ENCODE measurements around the gene ZBTB12. TPM values are rescaled to one million over a fixed set of nuclear protein-coding genes. Genes with fewer than 3 reads are reported as not detected.
A peak's percentile ranks its signal among the peaks of the same experiment; 100 is the strongest.

Gene ZBTB12
- total RNA-seq, 3 donors from 2014 or later: 2.3 to 6.2 (median 3.4) TPM

DNA sequence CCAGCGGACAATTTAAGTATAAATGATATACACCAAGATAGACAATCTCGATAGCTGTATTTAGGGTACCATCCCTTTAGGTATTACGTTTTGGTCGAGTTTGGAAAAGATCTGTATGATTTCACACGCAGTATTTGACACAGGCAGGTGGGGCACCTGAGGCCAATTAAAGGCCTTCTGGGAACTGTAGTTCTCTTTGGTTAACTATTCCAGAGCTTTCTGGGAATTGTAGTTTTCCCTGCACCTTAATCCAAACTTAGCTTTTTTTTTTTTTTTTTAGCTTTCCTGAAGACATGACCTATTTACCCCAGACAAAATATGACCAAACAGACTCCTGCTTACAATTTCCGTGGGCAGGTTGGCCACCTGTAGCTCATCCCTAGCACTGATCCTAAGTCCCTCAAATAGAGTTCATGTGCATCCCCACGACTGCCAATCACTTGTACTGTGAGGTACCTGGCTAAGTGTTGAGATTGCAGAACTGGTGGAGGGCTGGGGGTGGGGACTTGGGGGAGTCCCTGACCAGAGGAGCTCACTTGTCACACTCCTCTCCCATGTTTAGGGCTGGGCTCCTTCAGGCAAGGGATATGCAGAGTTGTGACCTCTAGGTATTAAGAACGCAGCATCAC, 3.4 kb downstream of the ZBTB12 start:
- Histone ChIP-seq H3K4me1 (ENCODE audit: low read depth) (peaks cover 29% of the 10 kb centered on the region), H3K36me3 (ENCODE audit: low read depth) (peaks cover 3% of the 10 kb centered on the region), H3K9me3 (no peaks in the 10 kb centered on the region), H3K4me3 (peak overlapping the region; percentile 84)
- DNase-seq: peak in 1 of 3 donors; percentile 67
- peak; percentile 49 for ATAC-seq
- TF ChIP-seq, protein P1, sequence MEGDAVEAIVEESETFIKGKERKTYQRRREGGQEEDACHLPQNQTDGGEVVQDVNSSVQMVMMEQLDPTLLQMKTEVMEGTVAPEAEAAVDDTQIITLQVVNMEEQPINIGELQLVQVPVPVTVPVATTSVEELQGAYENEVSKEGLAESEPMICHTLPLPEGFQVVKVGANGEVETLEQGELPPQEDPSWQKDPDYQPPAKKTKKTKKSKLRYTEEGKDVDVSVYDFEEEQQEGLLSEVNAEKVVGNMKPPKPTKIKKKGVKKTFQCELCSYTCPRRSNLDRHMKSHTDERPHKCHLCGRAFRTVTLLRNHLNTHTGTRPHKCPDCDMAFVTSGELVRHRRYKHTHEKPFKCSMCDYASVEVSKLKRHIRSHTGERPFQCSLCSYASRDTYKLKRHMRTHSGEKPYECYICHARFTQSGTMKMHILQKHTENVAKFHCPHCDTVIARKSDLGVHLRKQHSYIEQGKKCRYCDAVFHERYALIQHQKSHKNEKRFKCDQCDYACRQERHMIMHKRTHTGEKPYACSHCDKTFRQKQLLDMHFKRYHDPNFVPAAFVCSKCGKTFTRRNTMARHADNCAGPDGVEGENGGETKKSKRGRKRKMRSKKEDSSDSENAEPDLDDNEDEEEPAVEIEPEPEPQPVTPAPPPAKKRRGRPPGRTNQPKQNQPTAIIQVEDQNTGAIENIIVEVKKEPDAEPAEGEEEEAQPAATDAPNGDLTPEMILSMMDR (IDR thresholded peaks at IDR 0.05): no peak
- intact Hi-C loops (cut with DNase I, micrococcal nuclease): no loop called here

DNA sequence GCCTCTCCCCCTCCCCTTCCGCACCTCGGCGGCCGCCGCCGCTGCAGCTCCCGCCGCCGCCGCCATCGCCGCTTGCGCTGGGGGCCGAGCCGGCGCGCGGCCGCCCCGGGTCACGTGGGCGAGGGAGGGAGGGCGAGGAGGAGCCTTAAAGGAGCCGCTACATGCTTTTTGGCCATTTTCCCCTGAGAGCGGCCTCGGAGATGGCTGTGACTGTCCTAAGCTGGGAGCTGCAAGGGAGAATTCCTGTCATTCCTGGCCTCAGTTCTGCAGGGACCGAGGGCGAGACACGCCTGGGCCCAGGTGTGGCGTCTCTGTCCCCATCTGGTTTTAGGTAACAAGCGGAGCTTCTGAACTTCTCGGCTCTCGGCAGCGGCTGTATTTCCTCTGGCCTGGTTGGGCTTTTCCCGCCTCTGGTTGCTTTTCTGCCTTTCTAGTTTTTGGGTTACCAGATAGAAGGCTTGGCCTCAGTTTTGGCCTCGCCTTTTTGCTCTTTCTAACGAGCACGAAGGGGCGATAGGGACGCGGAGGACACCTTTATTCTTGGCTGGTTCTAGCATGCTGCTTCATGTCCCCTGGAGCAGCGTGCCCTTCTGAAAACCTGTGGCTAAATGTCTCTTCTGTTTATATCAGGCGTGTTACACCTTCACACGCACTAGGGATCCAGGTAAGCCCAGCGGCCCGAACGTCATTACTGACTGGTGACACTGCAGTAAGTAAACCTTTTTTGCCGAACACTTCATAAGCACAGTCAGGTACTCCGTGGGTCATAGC, 4.1 kb downstream of the ZBTB12 start, which contains the start of gene EHMT2:
EHMT2 (minus strand) TSS at position 87 of the 771 bp plus-strand sequence; CDS start at position 66, 21 bp downstream.
- TF ChIP-seq, protein P1 (IDR thresholded peaks at IDR 0.05): no peak

DNA sequence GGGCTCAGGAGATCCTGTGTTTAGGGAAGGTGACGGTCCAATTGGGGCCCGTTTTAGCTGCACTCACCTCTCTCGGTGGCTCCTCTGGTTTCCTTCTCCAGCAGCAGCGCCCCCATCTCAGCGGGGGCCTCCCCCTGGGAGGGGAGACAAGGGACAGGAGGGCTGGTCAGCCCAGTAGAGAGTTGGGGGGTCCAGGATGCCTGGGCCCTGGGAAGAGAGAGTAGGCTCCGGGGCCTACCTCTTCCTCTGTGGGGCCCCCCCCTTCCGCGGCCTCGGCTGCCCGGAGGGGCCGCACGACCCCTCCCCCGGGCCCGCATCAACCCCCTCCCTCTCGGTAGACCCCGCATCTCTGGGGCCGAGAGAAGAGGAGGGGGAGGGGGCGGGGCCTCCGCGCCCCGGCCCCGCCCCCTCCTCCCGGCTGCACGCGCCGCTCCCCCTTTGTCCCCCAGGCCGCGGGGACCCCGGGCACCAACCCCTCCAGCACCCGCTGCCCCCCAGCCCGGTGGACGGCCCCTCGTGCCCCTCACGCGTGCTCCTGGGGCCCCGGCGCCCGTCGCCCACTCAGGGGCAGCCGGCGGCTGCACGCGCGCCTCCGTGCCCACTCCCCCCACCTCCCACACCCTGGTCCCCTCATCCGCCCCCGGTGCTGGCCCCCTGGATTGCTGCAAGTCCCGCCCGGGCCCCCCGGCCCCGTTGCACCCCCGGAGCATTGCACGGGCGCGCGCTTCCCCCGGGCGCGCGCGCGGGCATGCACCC, 4.9 kb downstream of the ZBTB12 start:
- peak in 1 of 3 donors; percentile 51 for DNase-seq
- Histone ChIP-seq H3K36me3 (ENCODE audit: low read depth) (peaks cover 3% of the 10 kb centered on the region), H3K9me3 (no peaks in the 10 kb centered on the region), H3K4me3 (peak overlapping the region; percentile 84), H3K4me1 (ENCODE audit: low read depth) (peaks cover 21% of the 10 kb centered on the region)
- intact Hi-C loops (cut with DNase I, micrococcal nuclease): no loop called here
- TF ChIP-seq, protein P1 (IDR thresholded peaks at IDR 0.05): no peak
- ATAC-seq: no peak

More for the DNA sequence above, 4.1 kb downstream of the ZBTB12 start, which contains the start of gene EHMT2:
- peak within 1 kb of the TSS; percentile 84 for H3K4me3 ChIP-seq
- intact Hi-C loops (cut with DNase I, micrococcal nuclease): no loop called here
- peaks cover 27% of the 10 kb centered on the region for H3K4me1 ChIP-seq (ENCODE audit: low read depth)
- peaks cover 3% of the 10 kb centered on the region for H3K36me3 ChIP-seq (ENCODE audit: low read depth)
- DNase-seq (peak; percentile 85 to 92 (median 91)), ATAC-seq (peak; percentile 79)
- H3K9me3 ChIP-seq: no peaks in the 10 kb centered on the region

DNA sequence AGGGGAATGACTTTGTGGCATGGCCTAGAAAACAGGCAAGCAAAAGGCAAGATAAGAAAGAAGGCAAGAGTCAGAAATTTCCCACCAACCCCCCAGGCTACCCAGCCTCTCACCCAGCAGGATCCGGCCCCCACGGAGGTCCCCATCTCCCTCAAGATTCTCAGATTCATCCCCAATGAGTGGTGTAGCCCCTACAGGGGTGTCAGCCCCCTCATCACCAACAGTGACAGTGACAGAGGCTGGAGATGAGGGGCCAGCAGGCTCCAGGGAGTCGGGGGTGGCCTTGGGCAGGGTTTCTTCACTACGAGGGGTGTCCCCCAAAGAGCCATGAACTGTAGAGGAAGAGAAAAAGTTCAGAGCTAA, 5.4 kb downstream of the ZBTB12 start:
- TF ChIP-seq, protein P1 (IDR thresholded peaks at IDR 0.05): no peak
- Histone ChIP-seq H3K4me3 (no peak overlapping the region), H3K9me3 (no peaks in the 10 kb centered on the region), H3K36me3 (ENCODE audit: low read depth) (peaks cover 3% of the 10 kb centered on the region), H3K4me1 (ENCODE audit: low read depth) (peaks cover 21% of the 10 kb centered on the region)
- intact Hi-C loops (cut with DNase I, micrococcal nuclease): no loop called here
- DNase-seq (no peak), ATAC-seq (no peak)

DNA sequence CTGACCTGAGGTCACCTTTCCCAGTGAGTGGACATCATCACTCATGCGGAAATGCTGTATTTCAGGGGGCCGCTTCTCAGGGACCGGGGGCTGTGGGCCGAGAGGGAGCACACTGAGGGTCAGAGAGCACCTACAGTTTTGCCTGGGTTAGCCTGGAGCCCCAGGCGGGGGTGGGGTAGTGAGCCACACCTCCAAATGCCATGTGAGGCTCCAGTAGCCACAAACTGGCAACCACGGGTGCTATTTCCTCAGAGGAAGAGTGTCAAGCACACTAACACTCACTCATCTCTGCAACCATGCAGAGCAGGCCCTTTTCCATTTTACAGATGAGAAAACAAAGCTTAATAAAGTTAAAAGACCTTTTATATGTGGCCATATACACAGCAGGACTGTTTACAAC, 9.1 kb downstream of the ZBTB12 start:
- TF ChIP-seq, protein P1 (IDR thresholded peaks at IDR 0.05): no peak
- Histone ChIP-seq H3K9me3 (no peaks in the 10 kb centered on the region), H3K4me1 (ENCODE audit: low read depth) (peaks cover 7% of the 10 kb centered on the region), H3K4me3 (no peak overlapping the region), H3K36me3 (ENCODE audit: low read depth) (no peaks in the 10 kb centered on the region)
- intact Hi-C loops (cut with DNase I, micrococcal nuclease): no loop called here
- DNase-seq (no peak), ATAC-seq (no peak)

All from mucosa of descending colon (tissue), 3 donors.